HL-60 (cell line): ENCODE measurements around the gene FOCAD.

Source experiments
- DNase-seq, 2 experiments: peaks; one replicate each; pipeline ENCODE4 v3.0.0-alpha.2; 2010 to 2020; ENCODE audit warnings: low read depth in 1 of 2, low spot score in 1 of 2
- H3K27ac ChIP-seq: fragments of 250-450 bp; sonication (Bioruptor Pico); replicated peaks from 2 replicates; pipeline ENCODE4 v1.5.1; 2020; ENCODE audit warnings: mild to moderate bottlenecking, moderate library complexity
- H3K27me3 ChIP-seq: fragments of 250-450 bp; sonication (Bioruptor Pico); 2 replicates; pipeline ENCODE4 v1.5.1; 2021; ENCODE audit warnings: mild to moderate bottlenecking, moderate library complexity; ENCODE audit not compliant: insufficient read depth, poor library complexity, severe bottlenecking
- H3K4me3 ChIP-seq: replicated peaks from 2 replicates; pipeline ENCODE4 v1.5.1; 2011; ENCODE audit warnings: mild to moderate bottlenecking, control low read depth, low read length; ENCODE audit not compliant: insufficient read depth
- CTCF ChIP-seq: IDR thresholded peaks from one replicate; pipeline ENCODE4 v1.5.1; 2011; ENCODE audit warnings: low read length, control low read depth, inconsistent platforms; ENCODE audit not compliant: insufficient read depth
- GABPA ChIP-seq: IDR thresholded peaks from 2 replicates; pipeline ENCODE4 v1.6.1; 2012; ENCODE audit warnings: low read depth
- POLR2AphosphoS5 ChIP-seq: IDR thresholded peaks from 2 replicates; pipeline ENCODE4 v1.6.1; 2012; ENCODE audit warnings: low read depth
- REST ChIP-seq: IDR thresholded peaks from 2 replicates; pipeline ENCODE4 v1.6.1; 2012; ENCODE audit warnings: low read depth; ENCODE audit not compliant: insufficient replicate concordance
- SPI1 ChIP-seq: IDR thresholded peaks from 2 replicates; pipeline ENCODE4 v1.6.1; 2012; ENCODE audit warnings: low read depth, mild to moderate bottlenecking, borderline replicate concordance
- microRNA-seq: library from miRNA; unstranded; fragments of <30 nt; microRNA quantifications from one replicate; pipeline ENCODE4, GENCODE V29; 2018

The FOCAD gene

GRCh38 chr9:21042466-21042865 lies 358.4 kb downstream of the FOCAD start:
- TF ChIP-seq REST (no peak), POLR2AphosphoS5 (no peak), SPI1 (no peak), CTCF (no peak), GABPA (no peak)
- no peak overlapping the region for H3K4me3 ChIP-seq
- H3K27ac ChIP-seq: no peak overlapping the region
- no peaks in the 10 kb centered on the region for H3K27me3 ChIP-seq
- no peak for DNase-seq

GRCh38 chr9:21043841-21044240 lies 359.8 kb downstream of the FOCAD start:
- TF ChIP-seq GABPA: no peak
- TF ChIP-seq SPI1: no peak
- TF ChIP-seq CTCF: no peak
- TF ChIP-seq REST: no peak
- TF ChIP-seq POLR2AphosphoS5: no peak
- Histone ChIP-seq H3K27me3 (no peaks in the 10 kb centered on the region), H3K27ac (no peak overlapping the region), H3K4me3 (no peak overlapping the region)
- DNase-seq: no peak

Small RNAs within 50 kb of the gene (microRNA-seq; reads per million reads assigned to microRNA genes)
- 8.1 reads per million, percentile 26 among the genes with 10 or more reads in this experiment for gene MIR491
